ENCODE data around the gene IL1RAPL2. TPM values are rescaled to one million over a fixed set of nuclear protein-coding genes. Genes with fewer than 3 reads are reported as not detected.

IL1RAPL2 gene
- total and polyA plus RNA-seq, 10 of the 15 experiments (the other 5 are each of a cell fraction or from before 2014, with no cell fraction given) = 0.19 TPM; not detected in 9

DNA sequence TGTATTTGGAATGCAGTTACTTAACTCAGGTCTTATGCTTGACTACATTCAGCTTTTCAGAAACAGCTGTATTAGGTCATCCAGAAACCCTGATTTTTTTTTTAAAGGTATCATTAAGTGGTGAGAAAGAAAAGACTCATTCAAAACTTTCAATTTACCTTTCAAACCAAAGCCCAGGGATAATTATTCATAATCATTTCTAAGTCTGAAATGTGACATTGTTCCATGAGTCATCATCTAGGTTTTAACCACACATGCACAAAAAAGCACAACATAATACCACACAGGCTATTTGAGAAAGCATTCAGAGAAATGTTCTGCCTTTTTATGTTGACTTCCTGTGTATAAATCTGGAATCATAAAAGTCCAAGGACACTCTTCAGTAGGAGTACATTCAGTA lies 288.2 kb downstream of the IL1RAPL2 start:
- SMC1A ChIA-PET (ENCODE audit: uncharacterized antibody, unreplicated experiment) = no interaction called here
- H3K4me2 ChIP-seq (ENCODE audit: control insufficient read depth, insufficient read depth) = no peak overlapping the region
- no peak for FAIRE-seq

GRCh38 chrX:104854790-104855340 lies 288.9 kb downstream of the IL1RAPL2 start:
- Histone ChIP-seq H3K9ac (ENCODE audit: control insufficient read depth, insufficient read depth, low read length) (no peak overlapping the region), H2AFZ (ENCODE audit: control insufficient read depth, low read depth, low read length) (no peak overlapping the region), H3K4me2 (ENCODE audit: control insufficient read depth, insufficient read depth) (no peak overlapping the region), H3K36me3 (ENCODE audit: control insufficient read depth in 2 of 2, insufficient read depth in 2 of 2, low read length in 1 of 2) (no peaks in the 10 kb centered on the region), H3K9me3 (replicated peaks; ENCODE audit: control insufficient read depth, insufficient read depth, low read length) (no peaks in the 10 kb centered on the region), H3K27ac (ENCODE audit: control insufficient read depth, insufficient read depth) (no peak overlapping the region), H3K27me3 (replicated peaks in 1 of 2; ENCODE audit: control insufficient read depth in 2 of 2, insufficient read depth in 2 of 2, low read length in 1 of 2) (no peaks in the 10 kb centered on the region), H3K4me1 (ENCODE audit: control insufficient read depth, insufficient read depth, low read length) (no peaks in the 10 kb centered on the region), H3K79me2 (ENCODE audit: control insufficient read depth, insufficient read depth, low read length) (no peaks in the 10 kb centered on the region), H4K20me1 (ENCODE audit: control insufficient read depth, insufficient read depth) (no peaks in the 10 kb centered on the region), H3K4me3 (no peak overlapping the region)
- DNase-seq (ENCODE audit: low read depth, low spot score) = no peak
- intact Hi-C loops (cut with micrococcal nuclease; ENCODE audit: unreplicated experiment) (no loop called here), in situ Hi-C loops (cut with MboI) (no loop called here)
- ChIA-PET CTCF (interaction anchor here (0.6 kb wide), 1 partner anchor 315 kb away, joined by 3 read pairs; no protein-coding TSS in a partner anchor), POLR2A (no interaction called here), RAD21 (ENCODE audit: unreplicated experiment) (no interaction called here), SMC1A (ENCODE audit: uncharacterized antibody, unreplicated experiment) (no interaction called here)
- FAIRE-seq = no peak
- TF ChIP-seq, protein P1, sequence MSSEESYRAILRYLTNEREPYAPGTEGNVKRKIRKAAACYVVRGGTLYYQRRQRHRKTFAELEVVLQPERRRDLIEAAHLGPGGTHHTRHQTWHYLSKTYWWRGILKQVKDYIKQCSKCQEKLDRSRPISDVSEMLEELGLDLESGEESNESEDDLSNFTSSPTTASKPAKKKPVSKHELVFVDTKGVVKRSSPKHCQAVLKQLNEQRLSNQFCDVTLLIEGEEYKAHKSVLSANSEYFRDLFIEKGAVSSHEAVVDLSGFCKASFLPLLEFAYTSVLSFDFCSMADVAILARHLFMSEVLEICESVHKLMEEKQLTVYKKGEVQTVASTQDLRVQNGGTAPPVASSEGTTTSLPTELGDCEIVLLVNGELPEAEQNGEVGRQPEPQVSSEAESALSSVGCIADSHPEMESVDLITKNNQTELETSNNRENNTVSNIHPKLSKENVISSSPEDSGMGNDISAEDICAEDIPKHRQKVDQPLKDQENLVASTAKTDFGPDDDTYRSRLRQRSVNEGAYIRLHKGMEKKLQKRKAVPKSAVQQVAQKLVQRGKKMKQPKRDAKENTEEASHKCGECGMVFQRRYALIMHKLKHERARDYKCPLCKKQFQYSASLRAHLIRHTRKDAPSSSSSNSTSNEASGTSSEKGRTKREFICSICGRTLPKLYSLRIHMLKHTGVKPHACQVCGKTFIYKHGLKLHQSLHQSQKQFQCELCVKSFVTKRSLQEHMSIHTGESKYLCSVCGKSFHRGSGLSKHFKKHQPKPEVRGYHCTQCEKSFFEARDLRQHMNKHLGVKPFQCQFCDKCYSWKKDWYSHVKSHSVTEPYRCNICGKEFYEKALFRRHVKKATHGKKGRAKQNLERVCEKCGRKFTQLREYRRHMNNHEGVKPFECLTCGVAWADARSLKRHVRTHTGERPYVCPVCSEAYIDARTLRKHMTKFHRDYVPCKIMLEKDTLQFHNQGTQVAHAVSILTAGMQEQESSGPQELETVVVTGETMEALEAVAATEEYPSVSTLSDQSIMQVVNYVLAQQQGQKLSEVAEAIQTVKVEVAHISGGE (CRISPR knock-in tag; IDR thresholded peaks at IDR 0.05) = no peak
- TF ChIP-seq IKZF1 (conservative IDR thresholded peaks at IDR 0.05) (no peak), ATF7 (IDR thresholded peaks at IDR 0.05; ENCODE audit: low read depth) (no peak), RELA (IDR thresholded peaks at IDR 0.05; ENCODE audit: borderline replicate concordance, partially characterized antibody) (no peak), POLR2AphosphoS2 (IDR thresholded peaks at IDR 0.05; ENCODE audit: low read depth, low read length) (no peak)
- TF ChIP-seq, protein P2, sequence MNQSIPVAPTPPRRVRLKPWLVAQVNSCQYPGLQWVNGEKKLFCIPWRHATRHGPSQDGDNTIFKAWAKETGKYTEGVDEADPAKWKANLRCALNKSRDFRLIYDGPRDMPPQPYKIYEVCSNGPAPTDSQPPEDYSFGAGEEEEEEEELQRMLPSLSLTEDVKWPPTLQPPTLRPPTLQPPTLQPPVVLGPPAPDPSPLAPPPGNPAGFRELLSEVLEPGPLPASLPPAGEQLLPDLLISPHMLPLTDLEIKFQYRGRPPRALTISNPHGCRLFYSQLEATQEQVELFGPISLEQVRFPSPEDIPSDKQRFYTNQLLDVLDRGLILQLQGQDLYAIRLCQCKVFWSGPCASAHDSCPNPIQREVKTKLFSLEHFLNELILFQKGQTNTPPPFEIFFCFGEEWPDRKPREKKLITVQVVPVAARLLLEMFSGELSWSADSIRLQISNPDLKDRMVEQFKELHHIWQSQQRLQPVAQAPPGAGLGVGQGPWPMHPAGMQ (IDR thresholded peaks at IDR 0.05; ENCODE audit: borderline replicate concordance) = no peak
- BruUV-seq (replicated peaks) = no TSS peak
- WGBS (ENCODE audit: insufficient coverage, insufficient replicate concordance, low lambda C conversion rate, missing lambda C conversion rate) = 9% methylated on average over 3 of the region's 3 CpGs
- ATAC-seq = no peak

More for the DNA sequence above, 288.2 kb downstream of the IL1RAPL2 start:
- no TSS peak for BruUV-seq (replicated peaks)
- Histone ChIP-seq H3K27ac (ENCODE audit: control insufficient read depth, insufficient read depth) (no peak overlapping the region), H3K4me3 (no peak overlapping the region), H3K9me3 (replicated peaks; ENCODE audit: control insufficient read depth, insufficient read depth, low read length) (no peaks in the 10 kb centered on the region), H3K36me3 (ENCODE audit: control insufficient read depth in 2 of 2, insufficient read depth in 2 of 2, low read length in 1 of 2) (no peaks in the 10 kb centered on the region), H3K79me2 (ENCODE audit: control insufficient read depth, insufficient read depth, low read length) (no peaks in the 10 kb centered on the region), H4K20me1 (ENCODE audit: control insufficient read depth, insufficient read depth) (no peaks in the 10 kb centered on the region), H3K27me3 (replicated peaks in 1 of 2; ENCODE audit: control insufficient read depth in 2 of 2, insufficient read depth in 2 of 2, low read length in 1 of 2) (no peaks in the 10 kb centered on the region), H3K4me1 (ENCODE audit: control insufficient read depth, insufficient read depth, low read length) (no peaks in the 10 kb centered on the region), H2AFZ (ENCODE audit: control insufficient read depth, low read depth, low read length) (no peak overlapping the region), H3K9ac (ENCODE audit: control insufficient read depth, insufficient read depth, low read length) (no peak overlapping the region)
- ChIA-PET CTCF (interaction anchor here (0.9 to 1.4 kb wide), 2 partner anchors 9 to 64 kb away, joined by 3 read pairs; no protein-coding TSS in a partner anchor), POLR2A (no interaction called here), RAD21 (ENCODE audit: unreplicated experiment) (interaction anchor here (0.7 kb wide), 1 partner anchor 158 kb away, joined by 3 read pairs; no protein-coding TSS in a partner anchor)
- in situ Hi-C loops (cut with MboI) = no loop called here
- DNase-seq (ENCODE audit: low read depth, low spot score) (no peak), ATAC-seq (peak; percentile 65)
- intact Hi-C loops (cut with micrococcal nuclease; ENCODE audit: unreplicated experiment) = no loop called here
- no peak for TF ChIP-seq SIN3A (IDR thresholded peaks at IDR 0.05; ENCODE audit: low read depth, low read length)
- TF ChIP-seq ATF7 (IDR thresholded peaks at IDR 0.05; ENCODE audit: low read depth) = peak; percentile 76
- peak; percentile 82 for TF ChIP-seq MTA2 (IDR thresholded peaks at IDR 0.05; ENCODE audit: low read depth)
- TF ChIP-seq NR2F1 (conservative IDR thresholded peaks at IDR 0.05) = 0 out of 2 replicates have a peak, but pooled peaks have one; percentile 21
- 0 out of 2 replicates have a peak, but pooled peaks have one; percentile 26 for TF ChIP-seq IKZF1 (conservative IDR thresholded peaks at IDR 0.05)
- no peak for TF ChIP-seq EGR1 (IDR thresholded peaks at IDR 0.05; ENCODE audit: borderline replicate concordance in 1 of 2, low read depth in 2 of 2, low read length in 2 of 2)
- peak in 1 of 2 experiments; percentile 17; a peak in 1 of 4 replicates for TF ChIP-seq BHLHE40 (IDR thresholded peaks at IDR 0.05; ENCODE audit: borderline replicate concordance in 1 of 2, low read depth in 2 of 2, low read length in 1 of 2)
- peak; percentile 29; the same call in 1 of the 2 replicates for TF ChIP-seq RUNX3 (IDR thresholded peaks at IDR 0.05; ENCODE audit: low read length)
